Measurements from ENCODE around the gene SPEM1. TPM values are rescaled to one million over a fixed set of nuclear protein-coding genes. Genes with fewer than 3 reads are reported as not detected.

Gene SPEM1
- total RNA-seq, 2 donors from 2014 or later: not detected

- Histone ChIP-seq H3K27ac (peak within 1 kb of the TSS; percentile 38 to 45), H3K36me3 (no peaks in the 10 kb centered on the region), H3K27me3 (no peaks in the 10 kb centered on the region), H3K4me3 (peak within 1 kb of the TSS; percentile 44 to 55), H3K4me1 (peaks cover 0 to 31% of the 10 kb centered on the region in 2 donors), H3K9me3 (no peaks in the 10 kb centered on the region)
- TF ChIP-seq CTCF (IDR thresholded peaks at IDR 0.05): no peak
- DNase-seq (ENCODE audit: low spot score): no peak
These were observed 39.1 kb upstream of the SPEM1 start, which contains the start of gene TNK1 for GRCh38 chr17:7380855-7381683. TSS of gene TNK1 (plus strand) at chr17:7381089. CDS start at chr17:7382927, 1,838 bp downstream.

GRCh38 chr17:7382901-7383300, 37.2 kb upstream of the SPEM1 start:
- H3K27me3 ChIP-seq: no peaks in the 10 kb centered on the region
- H3K4me1 ChIP-seq: peaks cover 0 to 31% of the 10 kb centered on the region in 2 donors
- H3K27ac ChIP-seq: no peak overlapping the region
- no peaks in the 10 kb centered on the region for H3K9me3 ChIP-seq
- TF ChIP-seq CTCF (IDR thresholded peaks at IDR 0.05): no peak
- no peak for DNase-seq (ENCODE audit: low spot score)
- H3K36me3 ChIP-seq: no peaks in the 10 kb centered on the region
- no peak overlapping the region for H3K4me3 ChIP-seq

- peaks cover 0 to 31% of the 10 kb centered on the region in 2 donors for H3K4me1 ChIP-seq
- no peaks in the 10 kb centered on the region for H3K36me3 ChIP-seq
- no peak overlapping the region for H3K27ac ChIP-seq
- H3K9me3 ChIP-seq: no peaks in the 10 kb centered on the region
- peak overlapping the region in 1 of 2 donors; percentile 53 for H3K4me3 ChIP-seq
- no peak for DNase-seq (ENCODE audit: low spot score)
- no peaks in the 10 kb centered on the region for H3K27me3 ChIP-seq
- TF ChIP-seq CTCF (IDR thresholded peaks at IDR 0.05): no peak
These were observed 36.8 kb upstream of the SPEM1 start for GRCh38 chr17:7383371-7383741.

- no peaks in the 10 kb centered on the region for H3K27me3 ChIP-seq
- peaks cover 0 to 31% of the 10 kb centered on the region in 2 donors for H3K4me1 ChIP-seq
- no peaks in the 10 kb centered on the region for H3K9me3 ChIP-seq
- no peak overlapping the region for H3K27ac ChIP-seq
- H3K36me3 ChIP-seq: peaks cover 2% of the 10 kb centered on the region
- no peak for DNase-seq (ENCODE audit: low spot score)
- peak overlapping the region; percentile 20 to 53 for H3K4me3 ChIP-seq
- no peak for TF ChIP-seq CTCF (IDR thresholded peaks at IDR 0.05)
These were observed 36.2 kb upstream of the SPEM1 start for GRCh38 chr17:7383742-7384488.

- H3K27ac ChIP-seq: no peak overlapping the region
- peak overlapping the region in 1 of 2 donors; percentile 53 for H3K4me3 ChIP-seq
- DNase-seq (ENCODE audit: low spot score): no peak
- H3K36me3 ChIP-seq: peaks cover 9% of the 10 kb centered on the region
- H3K4me1 ChIP-seq: peaks cover 0 to 31% of the 10 kb centered on the region in 2 donors
- no peaks in the 10 kb centered on the region for H3K27me3 ChIP-seq
- no peaks in the 10 kb centered on the region for H3K9me3 ChIP-seq
- TF ChIP-seq CTCF (IDR thresholded peaks at IDR 0.05): no peak
These were observed 35.5 kb upstream of the SPEM1 start for GRCh38 chr17:7384489-7385081.

Data from right atrium auricular region (tissue), 2 donors.